HG03575 (cell line): ENCODE data around the gene RIC1.
A peak's percentile ranks its signal among the peaks of the same experiment; 100 is the strongest.
"Not testable (repeated sequence)": the region's sequence is repeated elsewhere in the genome, so short reads cannot be mapped to it uniquely, and the experiment has no call there.

ENCODE experiments used
- ATAC-seq: cut with Tn5 transposase; IDR thresholded peaks from one replicate; pipeline ENCODE4 v1.9.1; 2021; ENCODE audit not compliant: unreplicated experiment, insufficient number of reproducible peaks, low FRiP score; ENCODE audit errors: extremely low read depth

RIC1 gene

GRCh38 chr9:5614985-5615384 is 13.9 kb upstream of the RIC1 start:
- no peak for ATAC-seq

- ATAC-seq = peak; percentile 89
Measured at GRCh38 chr9:5617749-5618148, 11.2 kb upstream of the RIC1 start.

- no peak for ATAC-seq
Measured at GRCh38 chr9:5620494-5620893, 8.4 kb upstream of the RIC1 start.

DNA sequence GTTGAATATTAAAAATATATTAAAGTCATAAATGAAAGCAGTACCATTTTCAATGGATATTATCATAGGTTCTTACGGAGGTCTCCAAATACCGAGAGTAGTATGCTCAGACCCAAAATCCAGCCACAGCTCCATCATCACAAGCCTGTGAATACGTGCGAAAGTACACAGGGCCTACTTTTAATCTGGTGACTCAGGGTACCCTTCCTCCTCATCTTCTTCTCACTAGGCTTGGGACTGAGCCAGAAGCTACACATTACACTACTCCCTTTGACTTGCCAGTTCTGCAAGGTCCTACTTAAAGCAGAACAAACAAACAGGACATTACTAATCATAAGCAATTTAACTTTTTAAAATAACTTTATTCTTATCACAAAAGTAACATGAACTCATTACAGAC is 7.6 kb upstream of the RIC1 start:
- ATAC-seq = no peak

- no peak for ATAC-seq
Measured at GRCh38 chr9:5622016-5622415, 6.9 kb upstream of the RIC1 start.

DNA sequence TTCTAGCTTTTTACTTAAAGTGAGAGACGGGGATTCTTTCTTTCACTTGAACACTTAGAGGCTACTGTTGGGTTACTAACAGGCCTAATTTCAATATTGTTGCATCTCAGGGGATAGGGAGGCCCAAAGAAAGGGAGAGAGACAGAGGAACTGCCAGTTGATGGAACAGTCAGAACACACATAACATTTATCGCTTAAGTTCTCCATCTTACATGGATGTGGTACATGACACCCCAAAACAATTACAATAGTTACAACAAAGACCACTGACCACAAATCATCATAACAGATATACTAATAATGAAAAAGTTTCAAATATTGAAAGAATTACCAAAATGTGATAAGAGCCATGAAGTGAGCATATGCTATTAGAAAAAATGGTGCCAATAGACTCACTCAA is 4.3 kb upstream of the RIC1 start:
- no peak for ATAC-seq

DNA sequence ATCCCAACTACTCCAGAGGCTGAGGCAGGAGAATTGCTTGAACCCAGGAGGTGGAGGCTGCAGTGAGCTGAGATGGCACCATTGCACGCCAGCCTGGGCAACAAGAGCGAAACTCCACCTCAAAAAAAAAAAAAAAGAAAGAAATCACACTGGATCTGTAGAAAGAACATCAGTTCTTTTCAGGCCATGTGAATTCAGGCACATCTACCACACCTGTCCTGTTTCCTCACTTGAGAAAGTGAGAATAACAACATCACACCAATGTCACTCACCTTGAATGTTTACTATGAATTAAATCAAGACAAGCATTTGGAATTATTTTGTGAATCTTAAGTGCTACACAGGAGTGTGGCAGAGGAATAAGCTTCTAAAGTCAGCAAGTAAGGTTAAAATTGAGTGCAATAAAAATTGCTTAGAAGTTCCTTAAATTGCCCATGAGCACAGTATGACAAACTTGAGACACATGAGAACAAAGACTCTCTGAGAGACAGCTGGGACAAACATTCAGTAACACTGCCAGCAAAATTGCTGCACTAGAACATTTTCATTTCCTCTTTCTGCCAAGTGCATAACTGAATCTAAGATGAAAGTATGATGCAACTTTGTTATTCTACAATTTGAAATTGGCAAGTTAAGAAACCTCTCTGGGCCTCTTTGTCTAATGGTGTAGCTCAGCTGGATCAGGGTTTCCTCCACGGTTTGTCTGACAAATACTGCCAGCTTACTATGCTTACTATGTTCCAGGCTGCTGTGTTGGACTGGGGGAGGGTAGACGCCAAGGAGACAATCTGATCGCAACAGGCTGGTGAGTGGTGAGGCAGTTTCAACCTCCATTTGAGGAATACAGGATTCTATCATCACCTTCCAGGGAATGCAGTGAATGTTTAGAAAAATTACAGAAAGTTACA is 1.9 kb upstream of the RIC1 start:
- peak; percentile 62 for ATAC-seq

DNA sequence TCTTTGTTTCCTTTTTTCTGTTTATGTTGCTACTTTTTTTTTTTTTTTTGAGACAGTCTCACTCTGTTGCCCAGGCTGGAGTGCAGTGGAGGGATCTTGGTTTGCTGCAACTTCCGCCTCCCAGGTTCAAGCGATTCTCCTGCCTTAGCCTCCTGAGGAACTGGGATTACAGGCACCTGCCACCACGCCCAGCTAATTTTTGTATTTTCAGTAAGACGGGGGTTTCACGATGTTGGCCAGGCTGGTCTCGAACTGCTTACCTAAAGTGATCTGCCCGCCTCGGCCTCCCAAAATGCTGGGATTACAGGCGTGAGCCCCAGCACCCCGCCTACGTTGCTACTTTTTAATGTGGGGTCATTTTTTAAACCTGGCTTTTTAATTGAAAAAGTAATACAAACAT is 1.2 kb upstream of the RIC1 start:
- not testable (repeated sequence) for ATAC-seq

- no peak for ATAC-seq
Measured at GRCh38 chr9:5628183-5628529, 751 bp upstream of the RIC1 start.

- ATAC-seq = no peak
Measured at GRCh38 chr9:5629312-5630080, 589 bp downstream of the RIC1 start.

DNA sequence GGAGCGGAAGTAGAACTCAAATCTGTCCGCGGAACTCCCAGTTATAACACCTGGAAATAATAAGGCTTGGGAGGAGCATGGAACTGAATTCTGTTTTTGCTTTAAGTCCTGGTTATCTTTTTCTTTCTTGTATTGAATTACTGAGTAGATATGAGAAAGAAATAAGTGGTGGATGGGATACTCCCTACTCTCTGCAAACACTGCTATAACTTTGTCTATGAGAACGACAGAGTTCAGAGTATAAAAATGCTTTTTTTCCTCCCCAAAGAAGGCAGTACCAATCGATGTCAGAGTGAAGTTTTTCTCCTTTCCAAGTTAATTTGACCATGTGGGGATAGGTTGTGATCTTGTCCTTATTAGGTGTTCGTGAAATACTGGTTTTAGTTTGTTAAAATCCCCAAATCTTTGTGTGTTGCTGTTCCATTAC is 1.2 kb downstream of the RIC1 start:
- ATAC-seq = no peak

GRCh38 chr9:5631026-5631425 is 2.1 kb downstream of the RIC1 start:
- no peak for ATAC-seq

DNA sequence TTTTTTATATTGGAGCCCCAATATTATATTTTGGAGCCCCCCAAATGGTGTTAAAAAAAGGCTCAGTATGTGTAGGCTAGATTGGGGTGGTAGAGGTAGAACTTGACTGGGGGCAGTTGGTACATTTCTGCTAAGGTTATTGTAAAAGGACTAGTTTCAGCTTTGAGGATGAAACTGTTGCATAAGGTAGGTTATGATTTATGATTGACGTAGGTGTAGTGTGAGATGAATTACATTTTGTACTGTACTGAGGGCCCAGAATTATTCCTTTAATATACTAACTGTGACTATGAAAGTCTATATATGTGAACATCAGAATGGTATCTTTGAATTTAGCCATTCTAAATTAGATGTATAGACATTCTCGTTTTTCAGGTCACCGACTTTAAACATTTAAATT is 3.6 kb downstream of the RIC1 start:
- no peak for ATAC-seq

GRCh38 chr9:5633243-5633642 is 4.3 kb downstream of the RIC1 start:
- ATAC-seq = no peak

GRCh38 chr9:5635390-5635789 is 6.5 kb downstream of the RIC1 start:
- no peak for ATAC-seq

DNA sequence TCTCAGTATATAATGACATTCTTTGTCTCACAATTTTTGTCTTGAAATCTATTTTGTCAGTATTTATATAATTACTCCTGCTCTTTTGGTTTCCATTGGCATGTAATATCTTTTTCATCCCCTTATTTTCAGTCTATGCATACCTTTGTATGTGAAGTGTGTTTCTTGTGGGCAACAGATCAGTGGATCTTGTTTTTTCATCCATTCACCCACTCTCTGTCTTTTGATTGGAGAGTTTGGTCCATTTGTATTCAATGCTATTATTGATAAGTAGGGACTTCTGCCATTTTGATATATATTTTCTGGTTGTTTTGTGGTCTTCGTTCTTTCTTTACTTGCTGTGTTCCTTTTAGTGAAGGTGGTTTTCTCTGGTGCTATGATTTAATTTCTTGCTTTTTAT is 10.9 kb downstream of the RIC1 start:
- no peak for ATAC-seq

DNA sequence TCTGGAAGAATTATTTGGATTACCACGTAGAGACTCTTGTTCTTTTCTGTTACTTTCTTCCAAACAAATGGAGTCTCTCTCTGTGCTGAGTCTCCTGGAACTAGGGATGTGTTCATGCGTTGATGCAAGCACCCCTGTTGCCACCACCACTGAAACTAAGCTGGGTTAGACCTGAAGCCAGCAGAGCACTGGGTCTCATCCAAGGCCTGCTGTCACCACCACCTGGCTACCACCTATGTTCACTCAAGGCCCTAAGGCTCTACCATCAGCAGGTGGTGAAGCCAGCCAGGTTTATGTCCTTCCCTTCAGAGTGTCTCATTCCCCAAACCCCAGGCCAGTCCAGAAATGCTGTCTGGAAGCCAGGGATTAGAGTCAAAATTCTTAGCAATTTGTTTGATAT is 13.3 kb downstream of the RIC1 start:
- ATAC-seq = no peak

GRCh38 chr9:5643005-5643624 is 14.2 kb downstream of the RIC1 start:
- ATAC-seq = no peak

DNA sequence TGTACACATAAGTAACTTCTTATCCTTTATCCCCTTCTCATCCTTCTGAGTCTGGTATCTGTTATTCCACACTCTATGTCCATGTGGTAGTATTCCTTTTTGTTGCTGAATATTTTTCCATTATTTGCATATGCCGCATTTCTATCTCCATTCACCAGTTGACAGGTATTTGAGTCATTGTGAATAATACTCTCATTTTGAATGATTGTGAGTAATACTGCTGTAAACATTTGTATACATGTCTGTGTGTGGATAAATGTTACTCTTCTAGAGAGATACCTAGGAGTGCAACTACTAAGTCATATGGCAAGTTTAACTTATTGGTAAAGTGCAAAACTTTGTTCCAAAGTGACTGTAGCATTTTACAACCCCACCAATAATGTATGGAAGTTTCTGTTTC is 15.6 kb downstream of the RIC1 start:
- no peak for ATAC-seq

GRCh38 chr9:5646116-5646515 is 17.2 kb downstream of the RIC1 start:
- ATAC-seq = no peak
